ENCODE results near the gene ICA1. TPM values are rescaled to one million over a fixed set of nuclear protein-coding genes. Genes with fewer than 3 reads are reported as not detected.

The ICA1 gene
- total RNA-seq, 2 donors from 2014 or later: 1.4 to 9.7 TPM

DNA sequence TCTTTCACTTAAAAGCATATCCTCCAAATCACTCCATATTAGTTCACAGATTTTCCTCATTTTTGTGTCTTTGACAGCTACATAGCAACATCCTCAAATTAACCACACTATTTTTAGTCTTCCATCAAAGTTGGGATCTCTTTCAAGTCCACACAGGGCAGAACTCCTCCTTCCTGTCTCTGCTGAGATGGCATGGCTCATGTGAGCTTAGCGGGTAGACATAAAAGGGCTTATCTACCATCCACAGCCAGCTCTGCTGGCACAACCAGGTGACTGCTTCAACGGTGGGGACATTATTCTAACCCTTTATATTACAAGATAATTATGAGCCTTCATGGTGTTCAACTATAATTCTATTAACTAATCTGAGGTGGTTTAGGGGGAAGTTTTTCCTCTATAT lies 35.5 kb downstream of the ICA1 start:
- Mint-ChIP-seq H3K27ac (no peak overlapping the region), H3K36me3 (ENCODE audit: low read depth) (no peaks in the 10 kb centered on the region), H3K27me3 (peaks cover 12% of the 10 kb centered on the region), H3K4me3 (no peak overlapping the region), H3K9me3 (no peaks in the 10 kb centered on the region), H3K4me1 (no peaks in the 10 kb centered on the region)
- no peak for ATAC-seq (replicated peaks)

DNA sequence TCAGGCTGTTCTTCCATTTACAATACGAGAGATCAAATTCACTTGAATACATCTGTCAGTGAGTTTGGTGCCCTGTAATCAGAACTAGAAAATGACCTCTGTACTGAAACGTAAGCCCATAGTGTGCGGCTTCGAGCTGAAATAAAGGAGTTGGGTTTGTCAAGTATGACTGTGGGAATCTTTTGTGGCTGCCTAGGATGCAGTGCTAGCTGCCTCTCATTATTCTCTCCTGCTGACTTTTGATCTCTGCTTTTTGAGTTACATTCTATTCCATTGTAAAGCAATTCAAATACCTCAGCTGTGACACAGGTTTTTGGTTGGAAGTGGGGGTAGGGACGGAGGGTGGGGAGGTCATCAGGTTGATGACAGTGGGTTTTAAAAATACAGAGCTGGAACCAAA lies 40.4 kb downstream of the ICA1 start:
- H3K4me1 Mint-ChIP-seq: no peaks in the 10 kb centered on the region
- H3K9me3 Mint-ChIP-seq: no peaks in the 10 kb centered on the region
- ATAC-seq (replicated peaks): no peak
- no peak overlapping the region for H3K4me3 Mint-ChIP-seq
- peaks cover 7% of the 10 kb centered on the region for H3K27me3 Mint-ChIP-seq
- H3K36me3 Mint-ChIP-seq (ENCODE audit: low read depth): no peaks in the 10 kb centered on the region
- no peak overlapping the region for H3K27ac Mint-ChIP-seq

DNA sequence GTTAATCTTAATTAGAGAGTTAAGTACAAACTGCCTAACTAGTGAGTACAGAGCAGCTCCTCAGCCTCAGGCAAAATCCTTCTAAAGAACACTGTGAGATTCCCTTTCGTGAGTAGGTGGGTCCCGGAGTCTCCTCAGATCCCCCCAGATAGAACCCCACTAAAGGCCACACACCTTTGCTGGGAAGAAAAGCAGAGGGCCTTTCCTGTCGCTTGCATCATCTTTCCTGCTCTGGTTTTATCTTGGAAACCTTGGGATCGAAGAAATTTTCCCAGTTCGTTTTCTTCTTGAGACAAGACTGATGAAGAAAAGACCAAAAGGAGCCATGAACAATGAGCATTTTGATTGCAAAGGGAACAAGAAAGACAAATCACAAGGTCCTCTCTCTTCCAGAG lies 40.9 kb downstream of the ICA1 start:
- no peaks in the 10 kb centered on the region for H3K4me1 Mint-ChIP-seq
- peaks cover 2% of the 10 kb centered on the region for H3K27me3 Mint-ChIP-seq
- no peaks in the 10 kb centered on the region for H3K36me3 Mint-ChIP-seq (ENCODE audit: low read depth)
- no peak overlapping the region for H3K4me3 Mint-ChIP-seq
- ATAC-seq (replicated peaks): no peak
- no peak overlapping the region for H3K27ac Mint-ChIP-seq
- H3K9me3 Mint-ChIP-seq: no peaks in the 10 kb centered on the region

DNA sequence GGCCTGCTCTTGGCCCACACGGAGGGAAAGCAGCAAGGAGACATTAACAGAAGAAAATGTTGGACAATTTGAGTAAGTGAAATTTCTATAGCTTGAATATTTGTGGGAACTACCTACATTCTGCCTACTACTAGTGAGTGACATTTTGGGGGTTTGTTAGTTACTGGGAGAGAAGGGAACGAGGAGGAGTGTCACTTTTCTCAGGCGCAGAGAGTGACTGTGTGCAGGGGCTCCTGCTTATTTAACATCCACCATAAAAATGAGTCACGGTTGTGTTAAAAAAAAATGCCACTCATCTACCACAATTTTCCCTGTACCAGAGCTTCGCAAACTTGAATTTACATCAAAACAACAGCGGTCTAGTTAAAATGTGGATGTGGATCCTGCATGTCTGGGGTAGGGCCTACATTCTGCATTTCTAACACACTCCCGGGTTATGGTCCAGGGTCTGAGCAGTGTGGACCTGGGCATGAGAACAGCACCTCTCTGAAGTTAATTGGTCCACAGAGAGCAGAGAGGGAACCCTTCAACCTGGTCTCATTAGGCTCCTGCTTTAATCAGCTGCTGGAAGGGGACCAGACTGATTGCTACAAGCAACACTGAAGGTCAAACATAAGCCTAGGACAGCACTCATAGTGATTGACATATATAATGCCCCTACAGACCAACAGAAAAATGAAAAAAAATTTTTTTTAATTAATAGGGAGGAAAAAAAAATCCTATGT lies 41.4 kb downstream of the ICA1 start:
- Mint-ChIP-seq H3K4me1 (no peaks in the 10 kb centered on the region), H3K27ac (no peak overlapping the region), H3K27me3 (no peaks in the 10 kb centered on the region), H3K9me3 (no peaks in the 10 kb centered on the region), H3K36me3 (ENCODE audit: low read depth) (no peaks in the 10 kb centered on the region), H3K4me3 (no peak overlapping the region)
- ATAC-seq (replicated peaks): no peak

DNA sequence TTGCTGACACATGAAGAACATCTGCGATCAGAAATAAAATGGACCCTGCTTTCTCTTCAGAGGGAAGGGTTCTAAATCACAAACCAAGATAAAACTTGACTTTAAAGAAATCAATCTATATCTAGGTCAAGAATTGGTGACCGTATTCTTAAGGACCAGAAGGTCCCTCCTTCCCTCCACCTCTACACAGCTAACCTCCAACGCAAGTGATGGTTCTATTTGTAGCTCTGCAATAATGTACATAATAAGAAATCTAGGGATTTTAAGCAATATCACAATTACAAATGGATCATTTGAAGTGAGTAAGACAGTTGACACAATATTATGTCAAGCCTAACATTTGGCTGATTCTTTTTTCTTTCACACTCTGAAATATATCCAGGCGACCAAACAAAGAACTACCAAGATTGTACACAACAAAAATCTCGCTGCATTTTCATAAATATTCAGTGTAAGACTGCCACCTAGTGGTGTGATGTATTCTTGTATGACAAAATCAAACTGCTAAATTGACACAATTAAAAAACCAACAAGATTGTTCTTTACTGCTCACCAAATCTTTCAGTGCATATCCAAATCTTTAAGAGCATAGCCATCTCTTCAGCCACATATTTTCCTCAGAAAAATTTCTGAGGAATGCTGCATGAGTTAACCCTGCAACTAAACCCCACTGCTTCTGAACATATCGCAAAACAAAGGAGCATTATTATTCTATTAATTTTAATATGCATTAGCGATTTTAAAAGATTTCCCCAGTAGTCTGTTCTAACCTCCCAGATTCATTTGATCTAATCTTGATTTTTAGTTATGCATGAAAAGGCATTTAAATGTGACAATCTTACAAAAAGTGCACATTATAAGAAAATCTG lies 44.5 kb downstream of the ICA1 start:
- no peaks in the 10 kb centered on the region for H3K27me3 Mint-ChIP-seq
- H3K9me3 Mint-ChIP-seq: no peaks in the 10 kb centered on the region
- H3K4me3 Mint-ChIP-seq: no peak overlapping the region
- H3K4me1 Mint-ChIP-seq: no peaks in the 10 kb centered on the region
- no peaks in the 10 kb centered on the region for H3K36me3 Mint-ChIP-seq (ENCODE audit: low read depth)
- no peak overlapping the region for H3K27ac Mint-ChIP-seq
- peak; percentile 32 for ATAC-seq (replicated peaks)

DNA sequence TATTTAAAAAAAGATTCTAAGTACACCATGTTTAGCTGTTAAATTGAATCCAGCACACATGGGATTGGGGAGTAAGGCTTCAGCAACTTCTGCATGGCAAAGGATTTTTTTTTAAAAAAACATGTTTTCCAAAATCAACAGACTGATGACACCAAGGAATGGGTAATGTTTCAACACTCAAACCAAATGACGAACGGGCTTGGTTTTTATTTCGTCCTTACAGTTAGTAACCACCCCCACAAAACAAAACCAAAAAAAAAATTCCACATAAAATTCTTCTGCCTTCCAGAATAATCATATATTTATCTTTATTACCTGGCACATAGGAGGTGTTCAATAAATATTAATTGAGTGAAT lies 45.7 kb downstream of the ICA1 start:
- Mint-ChIP-seq H3K27me3 (no peaks in the 10 kb centered on the region), H3K36me3 (ENCODE audit: low read depth) (no peaks in the 10 kb centered on the region), H3K27ac (no peak overlapping the region), H3K4me1 (no peaks in the 10 kb centered on the region), H3K9me3 (no peaks in the 10 kb centered on the region), H3K4me3 (no peak overlapping the region)
- no peak for ATAC-seq (replicated peaks)

DNA sequence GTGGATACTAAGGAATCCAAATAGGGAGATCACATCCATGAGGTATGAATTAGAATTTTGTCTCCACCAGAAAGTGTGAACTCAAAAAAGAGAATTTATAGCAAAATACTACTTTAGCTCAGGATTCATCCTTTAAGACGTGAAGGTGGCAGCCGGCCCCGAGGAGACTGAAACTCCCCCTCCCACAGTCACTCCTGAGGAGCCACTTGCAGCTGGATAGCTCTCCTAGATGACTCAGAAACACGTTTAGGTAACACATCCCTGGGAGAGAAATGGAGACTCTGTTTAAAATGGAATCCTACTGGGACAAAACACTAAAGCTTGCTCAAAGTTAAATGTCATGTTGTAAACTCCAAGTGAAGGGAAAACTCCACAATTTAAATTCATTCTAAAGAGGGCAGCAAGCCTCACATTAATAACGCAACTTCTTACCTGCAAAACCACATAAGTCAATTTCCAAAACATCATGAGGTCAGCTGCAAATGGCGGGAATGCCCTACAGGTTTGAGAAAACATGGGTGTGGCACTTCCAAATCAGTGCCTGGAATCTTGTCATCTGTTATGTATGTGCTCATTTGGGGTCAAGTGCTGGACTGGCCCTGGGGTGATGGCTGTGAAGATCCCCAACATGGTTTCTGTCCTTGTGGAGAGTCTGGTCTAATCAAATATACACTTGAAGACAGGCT lies 46.2 kb downstream of the ICA1 start:
- ATAC-seq (replicated peaks): no peak
- Mint-ChIP-seq H3K27me3 (no peaks in the 10 kb centered on the region), H3K4me3 (no peak overlapping the region), H3K9me3 (no peaks in the 10 kb centered on the region), H3K4me1 (no peaks in the 10 kb centered on the region), H3K27ac (no peak overlapping the region), H3K36me3 (ENCODE audit: low read depth) (no peaks in the 10 kb centered on the region)

DNA sequence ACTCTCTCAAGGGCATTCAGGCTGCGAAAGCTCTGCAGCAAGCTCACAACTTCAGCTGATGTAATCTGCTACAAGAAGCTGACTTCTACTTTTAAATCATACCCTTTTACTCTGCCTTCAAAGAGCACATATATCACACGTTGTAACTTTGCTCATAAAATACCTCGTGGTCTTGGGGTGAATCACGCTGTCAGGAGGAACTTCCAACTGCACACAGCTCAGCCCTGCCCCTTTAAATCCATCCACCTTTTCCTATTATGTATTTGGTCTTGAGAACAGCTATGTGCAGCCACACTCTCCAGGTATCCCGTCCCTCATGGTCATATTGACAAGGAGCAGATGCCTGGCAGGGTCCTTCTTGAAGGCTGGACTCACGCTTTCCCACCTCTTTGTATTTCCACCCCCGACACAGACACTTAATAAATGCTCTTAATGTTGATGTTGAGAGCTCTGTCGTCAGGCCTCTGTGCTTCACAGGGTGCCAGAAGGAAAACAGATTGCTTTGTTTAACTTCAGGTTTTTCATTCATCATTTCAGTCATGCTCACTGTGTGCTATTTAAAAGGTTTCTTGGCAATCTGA lies 47.6 kb downstream of the ICA1 start:
- H3K4me3 Mint-ChIP-seq: no peak overlapping the region
- no peaks in the 10 kb centered on the region for H3K27me3 Mint-ChIP-seq
- H3K9me3 Mint-ChIP-seq: no peaks in the 10 kb centered on the region
- no peak for ATAC-seq (replicated peaks)
- no peaks in the 10 kb centered on the region for H3K36me3 Mint-ChIP-seq (ENCODE audit: low read depth)
- H3K4me1 Mint-ChIP-seq: no peaks in the 10 kb centered on the region
- H3K27ac Mint-ChIP-seq: no peak overlapping the region

DNA sequence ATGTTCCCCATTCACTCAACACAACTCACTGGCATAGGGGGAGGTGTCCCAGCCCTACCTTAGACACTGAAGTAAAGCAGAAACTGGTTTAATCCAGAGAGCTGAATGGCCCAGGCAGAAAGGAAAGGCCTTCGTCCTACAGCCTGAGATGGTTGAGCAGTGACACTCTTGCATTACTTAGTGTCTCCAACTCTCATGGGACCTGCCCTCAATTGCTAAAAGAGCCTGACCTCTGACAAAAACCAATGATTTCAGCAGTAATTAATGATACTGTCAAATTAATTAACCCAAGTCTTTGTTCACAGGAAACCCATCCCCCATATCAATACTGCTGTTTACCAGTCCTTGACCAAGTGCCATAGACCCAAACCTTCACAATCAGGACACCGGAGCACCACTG lies 48.6 kb downstream of the ICA1 start:
- H3K27me3 Mint-ChIP-seq: no peaks in the 10 kb centered on the region
- ATAC-seq (replicated peaks): no peak
- no peak overlapping the region for H3K27ac Mint-ChIP-seq
- H3K9me3 Mint-ChIP-seq: no peaks in the 10 kb centered on the region
- no peaks in the 10 kb centered on the region for H3K36me3 Mint-ChIP-seq (ENCODE audit: low read depth)
- no peaks in the 10 kb centered on the region for H3K4me1 Mint-ChIP-seq
- H3K4me3 Mint-ChIP-seq: no peak overlapping the region

DNA sequence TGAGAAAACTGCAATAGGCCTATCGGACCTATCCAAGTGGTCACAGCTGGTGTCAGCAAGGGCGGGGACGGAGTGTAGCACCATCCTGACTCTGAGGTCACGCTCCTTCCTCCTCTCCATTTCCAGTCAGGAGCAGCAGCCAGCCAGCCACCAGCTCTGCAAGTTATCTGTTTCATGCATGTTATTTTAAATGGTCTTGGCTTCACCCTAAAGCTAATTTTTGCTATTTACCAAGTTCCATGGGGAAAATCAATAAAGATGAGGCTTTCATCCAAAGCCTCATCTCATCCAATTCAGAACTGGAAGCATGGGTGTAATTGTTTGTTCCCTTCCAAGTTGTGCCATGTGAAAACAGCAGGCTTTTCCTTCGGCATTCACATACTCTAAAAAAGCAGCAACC lies 49.3 kb downstream of the ICA1 start:
- H3K4me1 Mint-ChIP-seq: no peaks in the 10 kb centered on the region

DNA sequence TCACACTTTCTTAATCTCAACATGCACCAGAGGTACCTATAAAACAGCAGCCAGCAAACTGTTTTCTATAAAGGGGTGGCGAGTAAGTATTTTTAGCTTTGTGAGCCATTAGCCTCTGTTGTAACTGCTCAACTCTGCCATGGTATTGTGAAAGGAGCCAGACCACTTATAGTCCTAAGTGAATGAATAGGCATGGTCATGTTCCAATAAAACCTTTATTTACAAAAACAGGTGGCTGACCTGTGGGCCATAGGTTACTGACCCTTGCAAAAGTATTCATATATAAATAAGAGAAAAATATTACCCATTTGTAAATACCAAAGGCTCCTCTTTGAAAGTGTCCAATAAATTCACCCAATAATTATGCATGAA lies 50.3 kb downstream of the ICA1 start:
- H3K4me1 Mint-ChIP-seq: no peaks in the 10 kb centered on the region
- no peaks in the 10 kb centered on the region for H3K27me3 Mint-ChIP-seq
- H3K36me3 Mint-ChIP-seq (ENCODE audit: low read depth): no peaks in the 10 kb centered on the region
- no peaks in the 10 kb centered on the region for H3K9me3 Mint-ChIP-seq
- H3K27ac Mint-ChIP-seq: no peak overlapping the region
- ATAC-seq (replicated peaks): no peak
- no peak overlapping the region for H3K4me3 Mint-ChIP-seq

More for the DNA sequence above, 49.3 kb downstream of the ICA1 start:
- H3K9me3 Mint-ChIP-seq: no peaks in the 10 kb centered on the region
- H3K27me3 Mint-ChIP-seq: no peaks in the 10 kb centered on the region
- ATAC-seq (replicated peaks): no peak
- no peak overlapping the region for H3K27ac Mint-ChIP-seq
- H3K4me3 Mint-ChIP-seq: no peak overlapping the region
- no peaks in the 10 kb centered on the region for H3K36me3 Mint-ChIP-seq (ENCODE audit: low read depth)

DNA sequence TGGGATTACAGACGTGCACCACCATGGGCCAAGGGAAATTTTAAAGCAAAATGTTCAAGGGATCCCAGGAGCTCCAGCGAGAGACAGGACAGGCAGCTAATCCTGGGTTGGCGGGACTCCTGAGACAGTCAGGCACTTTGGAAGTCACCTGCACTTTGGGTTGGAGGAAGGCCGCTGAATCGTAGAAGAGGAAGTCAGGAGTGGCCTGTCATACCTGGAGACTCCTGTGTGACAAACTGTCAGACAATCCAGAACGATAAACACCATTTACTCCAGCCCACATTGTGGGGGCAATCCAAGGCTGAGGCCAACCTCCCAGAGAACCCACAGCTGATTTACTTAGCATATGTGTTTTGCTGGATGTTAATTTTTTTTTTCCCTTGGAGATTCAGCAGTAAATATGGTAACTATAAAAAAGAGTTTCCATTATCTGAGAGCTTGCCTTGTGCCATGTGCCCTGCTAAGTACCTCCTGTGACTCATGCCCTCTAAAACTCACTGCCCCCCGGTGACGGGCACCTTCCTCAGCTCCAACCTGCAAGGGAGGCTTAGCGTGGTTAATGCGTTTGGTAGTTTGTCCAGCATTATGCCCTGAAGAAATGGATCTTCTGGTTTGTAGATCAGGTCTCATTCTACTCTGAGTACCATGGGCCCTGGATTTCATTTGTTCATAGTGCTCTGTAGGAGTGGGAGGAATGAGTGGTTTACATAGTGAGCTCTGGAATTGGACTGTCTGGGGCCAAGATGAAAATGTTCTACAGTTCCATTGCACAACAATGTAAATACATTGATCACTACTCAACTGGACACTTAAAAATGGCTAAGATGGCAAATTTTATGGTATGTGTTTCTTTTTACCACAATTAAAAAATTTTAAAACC lies 50.9 kb downstream of the ICA1 start:
- no peaks in the 10 kb centered on the region for H3K27me3 Mint-ChIP-seq
- no peak overlapping the region for H3K27ac Mint-ChIP-seq
- no peaks in the 10 kb centered on the region for H3K36me3 Mint-ChIP-seq (ENCODE audit: low read depth)
- H3K4me3 Mint-ChIP-seq: no peak overlapping the region
- no peak for ATAC-seq (replicated peaks)
- H3K4me1 Mint-ChIP-seq: no peaks in the 10 kb centered on the region
- no peaks in the 10 kb centered on the region for H3K9me3 Mint-ChIP-seq

DNA sequence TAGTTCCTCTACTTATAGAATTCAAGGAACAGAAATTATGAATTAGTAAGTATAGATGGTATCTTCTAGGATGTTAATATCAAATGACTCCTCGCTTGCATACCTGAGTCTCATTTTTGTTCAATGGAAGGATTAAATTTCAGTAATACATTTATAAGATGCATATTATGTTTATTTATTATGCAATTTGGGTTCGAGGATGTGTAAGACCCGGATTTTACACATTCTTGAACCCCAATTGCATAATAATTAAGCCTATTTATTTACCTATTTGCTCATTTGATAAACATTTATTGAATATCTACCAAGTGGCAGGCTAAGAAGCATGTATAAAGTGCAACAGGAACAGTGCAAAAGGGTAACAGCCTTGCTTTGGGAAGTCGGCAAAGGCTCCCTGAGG lies 52.6 kb downstream of the ICA1 start:
- Mint-ChIP-seq H3K4me1 (no peaks in the 10 kb centered on the region), H3K9me3 (no peaks in the 10 kb centered on the region), H3K27me3 (no peaks in the 10 kb centered on the region), H3K36me3 (ENCODE audit: low read depth) (no peaks in the 10 kb centered on the region), H3K27ac (no peak overlapping the region), H3K4me3 (no peak overlapping the region)
- no peak for ATAC-seq (replicated peaks)

DNA sequence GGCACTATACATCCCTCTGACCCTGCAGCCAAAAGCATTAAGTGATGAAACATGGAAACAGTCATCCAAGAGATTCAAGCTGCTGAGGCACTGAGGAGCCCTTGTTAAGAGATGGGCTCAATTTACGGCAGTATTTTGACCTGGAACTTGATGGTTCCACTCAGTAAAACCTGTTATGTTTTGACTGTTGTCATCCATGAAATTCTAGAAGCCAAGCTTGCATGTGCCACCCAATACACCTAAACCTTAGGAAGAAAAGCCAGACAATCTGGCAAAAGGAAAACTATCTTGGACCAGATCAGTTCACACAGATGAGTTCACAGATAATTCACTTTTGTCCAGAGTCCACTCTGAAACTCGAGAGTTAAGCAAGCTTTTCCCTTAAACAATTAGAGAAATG lies 53.2 kb downstream of the ICA1 start:
- Mint-ChIP-seq H3K4me1 (no peaks in the 10 kb centered on the region), H3K27me3 (no peaks in the 10 kb centered on the region), H3K27ac (no peak overlapping the region), H3K36me3 (ENCODE audit: low read depth) (no peaks in the 10 kb centered on the region), H3K4me3 (no peak overlapping the region), H3K9me3 (no peaks in the 10 kb centered on the region)
- no peak for ATAC-seq (replicated peaks)
